ENCODE data around the gene ATP9A. TPM values are rescaled to one million over a fixed set of nuclear protein-coding genes. Genes with fewer than 3 reads are reported as not detected.

Gene ATP9A
- polyA plus RNA-seq, 3 donors, result 0.04 TPM; not detected in 2

- no peak overlapping the region for H3K9ac ChIP-seq (ENCODE audit: insufficient read depth, low read length, poor library complexity, severe bottlenecking)
- no peak for DNase-seq
- no peak overlapping the region for H2AFZ ChIP-seq (ENCODE audit: insufficient read depth, low read depth, low read length, poor library complexity, severe bottlenecking)
- H3K4me3 ChIP-seq (replicated peaks in 1 of 3; ENCODE audit: low read depth in 2 of 3, low read length in 3 of 3), result no peak overlapping the region
- Mint-ChIP-seq H3K27ac (no peak overlapping the region), H3K36me3 (no peaks in the 10 kb centered on the region), H3K9me3 (peaks cover 0 to 7% (median 0%) of the 10 kb centered on the region in 7 donors), H3K27me3 (ENCODE audit: low read depth in 3 of 3) (peaks cover 1 to 13% (median 4%) of the 10 kb centered on the region in 3 donors), H3K4me3 (no peak overlapping the region), H3K4me1 (peaks cover 6% of the 10 kb centered on the region)
- H3K27me3 ChIP-seq (ENCODE audit: control insufficient read depth in 2 of 2, insufficient read depth in 2 of 2, low read length in 2 of 2), result no peaks in the 10 kb centered on the region
- H3K4me1 ChIP-seq (ENCODE audit: control insufficient read depth in 1 of 2, insufficient read depth in 2 of 2, low read length in 2 of 2), result no peaks in the 10 kb centered on the region
- H3K9me3 ChIP-seq (replicated peaks in 1 of 2; ENCODE audit: control insufficient read depth in 1 of 2, insufficient read depth in 1 of 2, low read length in 2 of 2), result no peaks in the 10 kb centered on the region
- no peaks in the 10 kb centered on the region for H3K36me3 ChIP-seq (replicated peaks in 1 of 2; ENCODE audit: control insufficient read depth in 1 of 2, insufficient read depth in 2 of 2, low read length in 2 of 2)
- H3K27ac ChIP-seq (ENCODE audit: low read depth in 1 of 2, low read length in 2 of 2), result no peak overlapping the region
- no peak for TF ChIP-seq CTCF (IDR thresholded peaks at IDR 0.05)
- H3K4me2 ChIP-seq (replicated peaks; ENCODE audit: extremely low read depth, low read length, poor library complexity, severe bottlenecking), result no peak overlapping the region
- H4K20me1 ChIP-seq (ENCODE audit: insufficient read depth, low read length), result no peaks in the 10 kb centered on the region
- intact Hi-C loops (cut with micrococcal nuclease), result no loop called here
- WGBS (ENCODE audit: insufficient coverage), result 98% methylated on average over 10 of the region's 14 CpGs
- no peaks in the 10 kb centered on the region for H3K79me2 ChIP-seq (ENCODE audit: insufficient read depth, low read length)
Measured at GRCh38 chr20:51759769-51760510, 8.2 kb downstream of the ATP9A start.

GRCh38 chr20:51758978-51759544, 9.1 kb downstream of the ATP9A start:
- Histone ChIP-seq H3K9me3 (replicated peaks in 1 of 2; ENCODE audit: control insufficient read depth in 1 of 2, insufficient read depth in 1 of 2, low read length in 2 of 2) (no peaks in the 10 kb centered on the region), H3K79me2 (ENCODE audit: insufficient read depth, low read length) (no peaks in the 10 kb centered on the region), H3K36me3 (replicated peaks in 1 of 2; ENCODE audit: control insufficient read depth in 1 of 2, insufficient read depth in 2 of 2, low read length in 2 of 2) (no peaks in the 10 kb centered on the region), H3K4me2 (replicated peaks; ENCODE audit: extremely low read depth, low read length, poor library complexity, severe bottlenecking) (no peak overlapping the region), H3K27ac (ENCODE audit: low read depth in 1 of 2, low read length in 2 of 2) (no peak overlapping the region), H3K27me3 (ENCODE audit: control insufficient read depth in 2 of 2, insufficient read depth in 2 of 2, low read length in 2 of 2) (no peaks in the 10 kb centered on the region), H4K20me1 (ENCODE audit: insufficient read depth, low read length) (no peaks in the 10 kb centered on the region), H3K4me3 (replicated peaks in 1 of 3; ENCODE audit: low read depth in 2 of 3, low read length in 3 of 3) (no peak overlapping the region), H2AFZ (ENCODE audit: insufficient read depth, low read depth, low read length, poor library complexity, severe bottlenecking) (no peak overlapping the region), H3K4me1 (ENCODE audit: control insufficient read depth in 1 of 2, insufficient read depth in 2 of 2, low read length in 2 of 2) (no peaks in the 10 kb centered on the region), H3K9ac (ENCODE audit: insufficient read depth, low read length, poor library complexity, severe bottlenecking) (no peak overlapping the region)
- Mint-ChIP-seq H3K27ac (peak overlapping the region in 1 of 7 donors; percentile 19), H3K27me3 (ENCODE audit: low read depth in 3 of 3) (peaks cover 1 to 9% (median 4%) of the 10 kb centered on the region in 3 donors), H3K4me3 (no peak overlapping the region), H3K9me3 (peaks cover 0 to 7% (median 0%) of the 10 kb centered on the region in 7 donors), H3K4me1 (peaks cover under 1% of the 10 kb centered on the region), H3K36me3 (no peaks in the 10 kb centered on the region)
- TF ChIP-seq CTCF (IDR thresholded peaks at IDR 0.05), result no peak
- intact Hi-C loops (cut with micrococcal nuclease), result no loop called here
- DNase-seq, result no peak
- WGBS (ENCODE audit: insufficient coverage), result 88% methylated on average over 6 of the region's 12 CpGs
